ENCODE data around the gene GRIK4. TPM values are rescaled to one million over a fixed set of nuclear protein-coding genes. Genes with fewer than 3 reads are reported as not detected.

Gene GRIK4
- total and polyA plus RNA-seq, 8 donors, result 0.06 to 0.31 TPM; not detected in 6

- Histone ChIP-seq H3K36me3 (no peaks in the 10 kb centered on the region), H3K4me1 (no peaks in the 10 kb centered on the region), H3K9me3 (peaks cover 0 to 26% (median 19%) of the 10 kb centered on the region in 4 donors), H3K27ac (no peak overlapping the region), H3K27me3 (peaks cover 0 to 11% (median 0%) of the 10 kb centered on the region in 3 donors), H3K4me3 (no peak overlapping the region)
- WGBS, 5 donors, result 82 to 92% (median 89%) methylated on average over 4 of the region's 4 CpGs
- intact Hi-C loops (cut with DNase I; ENCODE audit: low total_unique reads), result no loop called here
- DNase-seq, result no peak
- TF ChIP-seq POLR2A (IDR thresholded peaks at IDR 0.05) (no peak), POLR2AphosphoS5 (IDR thresholded peaks at IDR 0.05) (no peak), EP300 (IDR thresholded peaks at IDR 0.05) (no peak), CTCF (IDR thresholded peaks at IDR 0.05) (no peak)
Observed at GRCh38 chr11:120723751-120724150, 212.2 kb downstream of the GRIK4 start.

- H3K4me1 ChIP-seq, result no peaks in the 10 kb centered on the region
- no peaks in the 10 kb centered on the region for H3K27me3 ChIP-seq
- TF ChIP-seq POLR2A (IDR thresholded peaks at IDR 0.05), result no peak
- no peak for TF ChIP-seq CTCF (IDR thresholded peaks at IDR 0.05)
- DNase-seq, result no peak
- intact Hi-C loops (cut with DNase I; ENCODE audit: low total_unique reads), result no loop called here
- H3K36me3 ChIP-seq, result no peaks in the 10 kb centered on the region
- H3K27ac ChIP-seq, result no peak overlapping the region
- H3K9me3 ChIP-seq, result peaks cover 0 to 32% (median 22%) of the 10 kb centered on the region in 4 donors
- H3K4me3 ChIP-seq, result no peak overlapping the region
Observed at GRCh38 chr11:120727752-120728151, 216.2 kb downstream of the GRIK4 start.

GRCh38 chr11:120735035-120735434 lies 223.5 kb downstream of the GRIK4 start:
- Histone ChIP-seq H3K9me3 (no peaks in the 10 kb centered on the region), H3K4me3 (no peak overlapping the region), H3K36me3 (no peaks in the 10 kb centered on the region), H3K27ac (no peak overlapping the region), H3K27me3 (peaks cover 0 to 4% (median 0%) of the 10 kb centered on the region in 3 donors), H3K4me1 (no peaks in the 10 kb centered on the region)
- no peak for TF ChIP-seq POLR2AphosphoS5 (IDR thresholded peaks at IDR 0.05)
- no peak for TF ChIP-seq POLR2A (IDR thresholded peaks at IDR 0.05)
- TF ChIP-seq CTCF (IDR thresholded peaks at IDR 0.05), result no peak
- no peak for TF ChIP-seq EP300 (IDR thresholded peaks at IDR 0.05)
- intact Hi-C loops (cut with DNase I; ENCODE audit: low total_unique reads), result no loop called here
- DNase-seq, result no peak
- 58 to 73% (median 62%) methylated on average over 4 of the region's 4 CpGs for whole genome bisulfite sequencing, 5 donors

GRCh38 chr11:120738516-120739046 lies 227.0 kb downstream of the GRIK4 start:
- Histone ChIP-seq H3K27me3 (peaks cover 0 to 4% (median 0%) of the 10 kb centered on the region in 3 donors), H3K36me3 (no peaks in the 10 kb centered on the region), H3K9me3 (no peaks in the 10 kb centered on the region), H3K4me3 (no peak overlapping the region), H3K27ac (no peak overlapping the region), H3K4me1 (no peaks in the 10 kb centered on the region)
- intact Hi-C loops (cut with DNase I; ENCODE audit: low total_unique reads), result no loop called here
- TF ChIP-seq POLR2AphosphoS5 (IDR thresholded peaks at IDR 0.05), result no peak
- TF ChIP-seq CTCF (IDR thresholded peaks at IDR 0.05), result no peak
- no peak for TF ChIP-seq POLR2A (IDR thresholded peaks at IDR 0.05)
- no peak for TF ChIP-seq EP300 (IDR thresholded peaks at IDR 0.05)
- no peak for DNase-seq
- WGBS, 5 donors, result 76 to 95% (median 87%) methylated on average over 10 of the region's 10 CpGs
